Adrenal gland (tissue), 12 donors: ENCODE results near the gene CALML6. TPM values are rescaled to one million over a fixed set of nuclear protein-coding genes. Genes with fewer than 3 reads are reported as not detected.

Experiments
- DNase-seq, 7 donors: peaks; one replicate each; pipeline ENCODE4 v3.0.0-alpha.2; 2019 to 2020
- H3K27ac ChIP-seq, 5 donors: fragments of 200-600 bp; sonication (generic) in 4 of 5; 1 replicate in 3 of 5; 2 replicates in 2 of 5; pipeline versions ENCODE4 v1.5.1 to v1.8.0; 2016 to 2020; ENCODE audit warnings: mild to moderate bottlenecking in 1 of 5
- H3K27me3 ChIP-seq: fragments of 200-600 bp; 2 replicates; pipeline ENCODE4 v1.8.0; 2021
- H3K36me3 ChIP-seq, 2 donors: fragments of 200-600 bp; replicated peaks in 1 of 2; 1 replicate in 1 of 2; 2 replicates in 1 of 2; pipeline versions ENCODE4 v1.5.1 to v1.8.0; 2018 to 2022
- H3K4me1 ChIP-seq, 2 donors: fragments of 200-600 bp; replicated peaks in 1 of 2; 1 replicate in 1 of 2; 2 replicates in 1 of 2; pipeline versions ENCODE4 v1.5.1 to v1.8.0; 2018 to 2021
- H3K4me3 ChIP-seq, 4 donors: fragments of 200-600 bp; sonication (generic) in 3 of 4; one replicate each; pipeline ENCODE4 v1.5.1; 2016 to 2018
- H3K9me3 ChIP-seq, 3 donors: fragments of 200-600 bp; sonication (generic) in 1 of 3; replicated peaks in 1 of 3; 1 replicate in 2 of 3; 2 replicates in 1 of 3; pipeline versions ENCODE4 v1.5.1 to v1.8.0; 2016 to 2021
- POLR2A ChIP-seq, 2 donors: fragments of 450-650 bp; IDR thresholded peaks; one replicate each; pipeline ENCODE4 v1.6.1; 2017; ENCODE audit warnings: antibody characterized with exemption in 2 of 2, mild to moderate bottlenecking in 2 of 2, moderate library complexity in 1 of 2
- WGBS, 4 donors: extraction: QIAGEN DNeasy Blood & Tissue Kit in 2 of 4; methylation state at CpG; one replicate each; pipeline versions ENCODE4 v1.1.5 to v1.1.7; 2013 to 2017; 5-methylcytosine and 5-hydroxymethylcytosine counted together
- intact Hi-C, 2 donors: fragments of 100-400 bp; cut with DNase I; formaldehyde crosslinking; loops; one replicate each; pipeline versions ENCODE4 v1.14.1 to v1.15.0; 2022 to 2023
- polyA plus RNA-seq, 3 donors: library from polyadenylated mRNA; stranded (reverse); fragments of 200-250 nt in 2 of 3; fragments of 350-450 nt in 1 of 3; fragmentation: Illumina TruSeq in 1 of 3; extraction: RNeasy Lipid Tissue Mini Kit (QIAGEN cat#74804) in 1 of 3; gene quantifications; one replicate each; pipeline ENCODE4 v1.2.3, GENCODE V29; 2013 to 2014
- total RNA-seq, 9 donors: library from RNA; depleted of rRNA in 4 of 9; stranded (reverse); fragments of >200 nt in 4 of 9; fragments of 120-200 nt in 1 of 9; fragmentation: NEBNext Ultra II Directional in 1 of 9; extraction: Animal tissue kit (Norgen Biotek cat#: 25700) in 1 of 9; gene quantifications; one replicate each; pipeline versions ENCODE4 v1.1.0 to v1.2.4, GENCODE V29; 2013 to 2023
- TF ChIP-seq, protein P1 (sequence below), 6 experiments: fragments of 450-650 bp in 4 of 6; fragments of 200-600 bp in 2 of 6; sonication (generic) in 1 of 6; IDR thresholded peaks; 1 replicate in 5 of 6; 2 replicates in 1 of 6; pipeline versions ENCODE4 v1.5.1 to v1.8.0; 2016 to 2021; ENCODE audit warnings: antibody characterized with exemption in 6 of 6, mild to moderate bottlenecking in 2 of 6, moderate library complexity in 1 of 6
- donor health status: healthy with polysubstance abuse.
- donor health status: Bipolar disorder and iron deficiency.
- donor health status: DM: yes; HTN: yes; CAD: no.
- donor health status: DM: no; HTN: no; CAD: no.
- donor health status: DM: no; HTN: no; CAD: no.
- donor health status: DM: yes; HTN: yes; CAD: no.

The CALML6 gene
- total and polyA plus RNA-seq, 12 donors: 0.17 to 4.7 (median 0.48) TPM; not detected in 6

DNA sequence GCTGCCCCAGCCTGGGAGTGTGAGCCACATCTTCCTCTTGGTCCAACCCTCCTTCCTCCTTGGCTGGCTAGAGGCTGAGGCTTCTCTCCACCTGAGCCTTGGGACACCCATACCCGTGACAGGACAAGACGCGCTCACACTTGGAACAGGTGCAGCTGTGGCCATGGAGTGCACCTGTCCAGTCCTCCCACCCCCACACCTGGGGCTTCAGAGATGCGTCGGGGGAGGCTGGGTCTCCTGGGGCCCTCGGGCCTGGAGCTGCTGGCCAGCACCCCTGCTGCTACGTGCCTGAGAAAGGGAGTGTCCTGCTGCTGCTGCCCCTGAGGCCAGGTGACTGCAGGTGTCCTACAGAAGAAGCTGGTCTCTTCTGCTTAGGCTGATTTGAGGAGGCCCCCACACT, 41.0 kb downstream of the CALML6 start:
- H3K9me3 ChIP-seq: no peaks in the 10 kb centered on the region
- intact Hi-C loops: loop anchor here (5.0 kb wide), 2 partner anchors 86 to 91 kb away; no protein-coding TSS in a partner anchor
- no peaks in the 10 kb centered on the region for H3K36me3 ChIP-seq
- 84 to 95% (median 88%) methylated on average over 4 to 7 of the region's 7 CpGs for WGBS, 4 donors
- H3K27me3 ChIP-seq: no peaks in the 10 kb centered on the region
- H3K4me1 ChIP-seq: peaks cover 0 to 8% of the 10 kb centered on the region in 2 donors
- no peak for TF ChIP-seq POLR2A (IDR thresholded peaks at IDR 0.05)
- TF ChIP-seq, protein P1, sequence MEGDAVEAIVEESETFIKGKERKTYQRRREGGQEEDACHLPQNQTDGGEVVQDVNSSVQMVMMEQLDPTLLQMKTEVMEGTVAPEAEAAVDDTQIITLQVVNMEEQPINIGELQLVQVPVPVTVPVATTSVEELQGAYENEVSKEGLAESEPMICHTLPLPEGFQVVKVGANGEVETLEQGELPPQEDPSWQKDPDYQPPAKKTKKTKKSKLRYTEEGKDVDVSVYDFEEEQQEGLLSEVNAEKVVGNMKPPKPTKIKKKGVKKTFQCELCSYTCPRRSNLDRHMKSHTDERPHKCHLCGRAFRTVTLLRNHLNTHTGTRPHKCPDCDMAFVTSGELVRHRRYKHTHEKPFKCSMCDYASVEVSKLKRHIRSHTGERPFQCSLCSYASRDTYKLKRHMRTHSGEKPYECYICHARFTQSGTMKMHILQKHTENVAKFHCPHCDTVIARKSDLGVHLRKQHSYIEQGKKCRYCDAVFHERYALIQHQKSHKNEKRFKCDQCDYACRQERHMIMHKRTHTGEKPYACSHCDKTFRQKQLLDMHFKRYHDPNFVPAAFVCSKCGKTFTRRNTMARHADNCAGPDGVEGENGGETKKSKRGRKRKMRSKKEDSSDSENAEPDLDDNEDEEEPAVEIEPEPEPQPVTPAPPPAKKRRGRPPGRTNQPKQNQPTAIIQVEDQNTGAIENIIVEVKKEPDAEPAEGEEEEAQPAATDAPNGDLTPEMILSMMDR (IDR thresholded peaks at IDR 0.05): no peak
- H3K27ac ChIP-seq: no peak overlapping the region
- DNase-seq: no peak
- H3K4me3 ChIP-seq: no peak overlapping the region

DNA sequence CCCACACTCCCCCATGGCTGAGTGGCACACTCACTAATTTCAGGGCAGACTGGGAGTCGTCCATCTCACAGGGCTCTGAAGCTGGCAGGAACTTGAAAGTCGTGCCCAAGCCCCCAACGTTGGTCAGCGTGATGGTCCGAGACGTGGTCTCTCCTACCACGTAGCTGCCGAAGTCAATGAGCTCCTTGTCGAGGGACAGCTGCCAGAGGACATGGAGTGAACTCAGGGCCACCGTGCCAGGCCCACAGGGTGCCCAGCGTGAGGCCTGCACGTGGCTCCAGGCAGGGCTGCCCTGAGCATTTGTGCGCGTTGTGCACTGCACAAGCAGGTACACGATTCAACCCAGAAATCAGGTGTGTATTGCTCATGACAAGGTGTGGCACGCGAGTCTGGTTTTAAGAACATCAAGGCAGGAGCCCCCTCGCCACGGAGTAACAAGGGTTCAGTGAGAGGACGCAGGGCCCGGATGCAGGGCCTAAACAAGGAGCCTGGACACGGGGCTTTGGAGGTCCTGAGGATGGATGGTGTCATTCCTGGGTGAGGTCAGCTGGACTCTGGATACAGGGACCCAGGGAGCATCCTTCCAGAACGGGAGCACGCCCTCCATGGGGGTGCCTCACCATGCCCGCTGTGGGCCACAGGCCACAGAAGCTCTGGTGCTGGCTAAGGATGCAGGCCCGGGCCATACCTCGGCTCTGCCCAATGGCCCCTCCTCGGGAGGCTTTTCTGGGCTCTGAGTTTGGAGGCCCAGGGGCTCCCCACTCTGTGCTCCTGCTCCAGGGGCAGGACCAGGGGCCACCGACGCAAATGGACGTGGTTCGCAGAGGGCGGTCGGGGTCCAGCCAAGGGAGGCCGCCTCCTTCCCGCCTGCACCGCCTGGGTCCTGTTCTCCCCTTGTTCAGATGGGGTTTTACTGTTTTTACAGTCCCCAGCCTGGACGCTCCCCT, 41.8 kb downstream of the CALML6 start:
- intact Hi-C loops: loop anchor here (5.0 kb wide), 2 partner anchors 85 to 90 kb away; no protein-coding TSS in a partner anchor
- Histone ChIP-seq H3K27me3 (no peaks in the 10 kb centered on the region), H3K36me3 (no peaks in the 10 kb centered on the region), H3K4me3 (no peak overlapping the region), H3K27ac (no peak overlapping the region), H3K4me1 (peaks cover 0 to 8% of the 10 kb centered on the region in 2 donors), H3K9me3 (no peaks in the 10 kb centered on the region)
- 88 to 94% (median 92%) methylated on average over 18 to 38 of the region's 38 CpGs for WGBS, 4 donors
- TF ChIP-seq POLR2A (IDR thresholded peaks at IDR 0.05): no peak
- TF ChIP-seq, protein P1 (IDR thresholded peaks at IDR 0.05): no peak
- DNase-seq: no peak

DNA sequence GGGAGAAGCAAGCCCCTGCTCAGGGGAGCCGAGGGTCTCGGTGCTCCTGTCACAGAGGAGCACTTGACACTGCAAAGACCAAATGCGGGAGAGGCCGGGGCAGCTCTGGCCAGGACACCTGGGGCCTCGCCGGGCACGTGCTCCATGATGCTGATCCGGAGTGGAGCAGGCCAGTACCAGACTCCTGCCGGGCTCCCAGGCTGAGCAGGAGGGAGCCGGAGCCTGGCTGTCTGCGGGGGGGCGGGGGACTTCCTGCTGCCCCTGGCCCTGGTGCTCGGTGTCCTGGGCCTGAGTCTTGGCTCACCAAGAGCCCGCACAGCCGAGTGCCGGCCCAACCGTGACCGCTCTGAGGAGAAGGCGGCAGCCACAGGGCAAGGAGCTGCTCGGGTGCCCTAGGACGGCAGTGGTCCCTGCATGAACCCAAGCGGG, 42.5 kb downstream of the CALML6 start:
- Histone ChIP-seq H3K4me1 (peaks cover 0 to 8% of the 10 kb centered on the region in 2 donors), H3K36me3 (no peaks in the 10 kb centered on the region), H3K27me3 (no peaks in the 10 kb centered on the region), H3K27ac (no peak overlapping the region), H3K4me3 (no peak overlapping the region), H3K9me3 (no peaks in the 10 kb centered on the region)
- intact Hi-C loops: loop anchor here (5.0 kb wide), 2 partner anchors 85 to 90 kb away; no protein-coding TSS in a partner anchor
- TF ChIP-seq, protein P1 (IDR thresholded peaks at IDR 0.05): no peak
- TF ChIP-seq POLR2A (IDR thresholded peaks at IDR 0.05): no peak
- DNase-seq: no peak
- WGBS, 4 donors: 81 to 92% (median 87%) methylated on average over 8 to 22 of the region's 22 CpGs

DNA sequence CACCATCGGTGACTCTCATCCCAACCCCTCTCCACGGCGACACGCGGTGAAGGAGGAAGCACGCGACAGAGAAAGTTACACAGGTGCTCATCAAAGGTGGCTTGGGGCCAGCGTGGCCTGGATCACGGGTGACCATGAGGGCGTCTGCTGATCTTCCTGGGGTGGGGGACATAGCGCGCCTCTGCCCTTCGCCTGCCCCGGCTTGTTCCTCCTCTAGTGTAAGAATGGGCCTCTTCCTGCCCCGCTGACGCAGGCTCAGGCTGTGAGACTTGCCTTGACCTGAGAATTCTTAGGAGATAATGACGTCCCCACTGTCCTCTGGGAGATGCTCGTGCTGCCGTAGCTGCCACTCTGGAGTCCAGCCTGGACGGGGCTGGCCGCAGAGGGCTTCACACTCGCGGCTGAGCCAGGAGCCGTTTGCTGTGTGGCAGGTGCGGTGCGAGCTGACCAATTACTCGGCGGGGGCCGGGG, 43.0 kb downstream of the CALML6 start:
- Histone ChIP-seq H3K4me1 (peaks cover 0 to 8% of the 10 kb centered on the region in 2 donors), H3K27ac (no peak overlapping the region), H3K9me3 (no peaks in the 10 kb centered on the region), H3K27me3 (no peaks in the 10 kb centered on the region), H3K36me3 (no peaks in the 10 kb centered on the region), H3K4me3 (no peak overlapping the region)
- intact Hi-C loops: loop anchor here (5.0 kb wide), 2 partner anchors 84 to 89 kb away; no protein-coding TSS in a partner anchor
- WGBS, 4 donors: 77 to 81% (median 78%) methylated on average over 27 to 29 of the region's 29 CpGs
- DNase-seq: peak in 1 of 7 donors; percentile 21
- TF ChIP-seq POLR2A (IDR thresholded peaks at IDR 0.05): no peak
- TF ChIP-seq, protein P1 (IDR thresholded peaks at IDR 0.05): no peak
